NT2/D1 (cell line): ENCODE data around the gene RDM1.

ENCODE experiments used
- DNase-seq: peaks from one replicate; pipeline ENCODE4 v3.0.0-alpha.2; 2011; ENCODE audit warnings: low read depth, low spot score
- H3K27me3 ChIP-seq: 2 replicates; pipeline ENCODE4 v1.6.0; 2011; ENCODE audit warnings: mild to moderate bottlenecking; ENCODE audit not compliant: insufficient read length, insufficient read depth
- H3K36me3 ChIP-seq: 2 replicates; pipeline ENCODE4 v1.6.1; 2011; ENCODE audit warnings: mild to moderate bottlenecking, low read length, mixed read lengths; ENCODE audit not compliant: insufficient read depth, insufficient read length
- H3K4me1 ChIP-seq: 2 replicates; pipeline ENCODE4 v1.5.1; 2011; ENCODE audit not compliant: insufficient read depth, insufficient read length
- H3K4me3 ChIP-seq: 2 replicates; pipeline ENCODE4 v1.5.1; 2011; ENCODE audit warnings: low read depth; ENCODE audit not compliant: insufficient read length
- H3K9ac ChIP-seq: 2 replicates; pipeline ENCODE4 v1.6.0; 2011; ENCODE audit warnings: low read depth; ENCODE audit not compliant: insufficient read length
- H3K9me3 ChIP-seq: 2 replicates; pipeline ENCODE4 v1.5.1; 2011; ENCODE audit warnings: mild to moderate bottlenecking, low read length; ENCODE audit not compliant: insufficient read depth
- SUZ12 ChIP-seq: IDR thresholded peaks from 2 replicates; pipeline ENCODE4 v1.6.1; 2011; ENCODE audit not compliant: insufficient read length, insufficient read depth; ENCODE audit errors: extremely low read depth
- YY1 ChIP-seq: IDR thresholded peaks from 2 replicates; pipeline ENCODE4 v1.6.1; 2011; ENCODE audit not compliant: insufficient read length, insufficient read depth
- ZNF274 ChIP-seq: IDR thresholded peaks from 2 replicates; pipeline ENCODE4 v1.6.1; 2011; ENCODE audit warnings: mild to moderate bottlenecking, low read depth, low read length

The RDM1 gene

DNA sequence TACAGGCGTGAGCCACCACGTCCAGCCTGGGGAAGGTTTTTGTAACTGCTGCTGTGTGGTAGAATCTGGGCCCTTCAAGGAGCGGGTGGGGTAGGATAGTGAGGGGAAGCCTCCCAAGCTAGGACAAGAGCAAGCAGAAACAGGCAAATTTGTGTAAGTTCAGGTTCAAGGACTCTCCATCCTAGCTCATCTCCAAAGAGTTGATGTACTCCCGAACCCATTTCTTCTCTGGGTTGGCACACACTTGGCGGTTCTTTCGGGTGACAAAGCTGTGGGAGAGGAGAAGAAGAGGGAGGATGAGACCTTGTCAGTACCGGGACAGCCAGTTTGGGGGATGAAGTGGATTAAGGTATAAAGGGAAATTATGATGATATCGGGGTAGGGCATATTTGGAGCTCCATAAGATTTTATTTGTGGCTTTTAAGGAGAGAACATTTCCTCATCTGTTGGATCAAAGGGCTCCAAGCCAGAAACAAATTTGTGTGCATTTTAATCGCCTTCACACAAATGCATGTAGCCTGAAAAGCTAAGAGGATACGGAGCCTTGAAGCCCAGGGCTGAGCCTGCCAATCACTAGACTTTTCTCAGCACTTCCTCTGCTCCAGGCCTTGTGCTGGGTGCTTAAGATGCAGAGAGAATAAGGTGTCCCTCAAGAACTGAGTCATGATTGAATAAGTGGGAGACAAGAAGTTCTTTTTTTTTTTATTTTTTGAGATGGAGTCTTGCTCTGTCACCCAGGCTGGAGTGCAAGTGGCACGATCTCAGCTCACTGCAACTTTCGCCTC, 58.2 kb downstream of the RDM1 start:
- no peak for DNase-seq
- no peak overlapping the region for H3K4me3 ChIP-seq
- no peaks in the 10 kb centered on the region for H3K9me3 ChIP-seq
- H3K27me3 ChIP-seq = no peaks in the 10 kb centered on the region
- no peaks in the 10 kb centered on the region for H3K36me3 ChIP-seq
- TF ChIP-seq SUZ12 (no peak), YY1 (no peak), ZNF274 (no peak)
- no peaks in the 10 kb centered on the region for H3K4me1 ChIP-seq
- H3K9ac ChIP-seq = no peak overlapping the region

DNA sequence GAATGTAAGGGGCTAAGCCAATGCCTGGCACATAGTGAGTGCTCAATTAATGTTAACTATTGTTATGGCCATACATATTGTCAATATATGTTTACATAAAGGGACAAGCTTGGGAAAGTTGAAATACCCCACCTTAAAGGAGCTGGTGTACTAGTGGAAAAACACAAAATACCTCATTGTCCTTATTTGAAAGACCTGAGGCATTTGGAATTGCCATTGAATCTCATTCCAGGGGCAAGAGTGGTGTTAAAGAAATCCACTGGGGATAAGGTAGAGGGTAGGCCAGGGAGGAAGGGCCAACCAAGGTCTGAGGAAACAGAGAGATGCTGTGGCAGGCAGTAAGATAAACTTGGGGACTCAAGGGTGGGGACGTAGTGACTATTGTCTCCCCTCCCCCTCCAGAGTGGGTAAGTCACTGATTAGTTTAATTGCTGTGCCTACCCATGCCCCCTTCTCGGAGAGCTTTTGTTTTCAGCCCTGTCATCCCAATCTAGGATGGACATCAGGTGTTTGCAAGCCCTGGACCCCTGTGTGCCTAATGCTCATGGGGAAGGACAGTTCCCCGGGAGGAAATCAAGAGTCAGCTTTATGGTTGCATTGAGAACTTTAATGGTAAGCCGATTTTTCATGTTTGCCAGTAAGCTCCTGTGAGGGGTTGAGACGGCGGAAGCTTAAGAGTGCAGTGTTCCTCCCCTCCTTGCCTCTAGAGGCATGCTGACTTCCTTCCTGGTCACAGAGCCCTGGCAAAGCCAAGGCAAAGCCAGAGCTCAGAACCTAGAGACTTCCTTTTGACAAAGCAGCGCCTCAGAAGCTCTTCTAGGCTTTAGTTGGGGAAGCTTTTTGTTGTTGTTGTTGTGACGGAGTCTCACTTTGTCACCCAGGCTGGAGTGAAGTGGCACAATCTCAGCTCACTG, 59.4 kb downstream of the RDM1 start:
- Histone ChIP-seq H3K9ac (no peak overlapping the region), H3K4me3 (no peak overlapping the region), H3K27me3 (no peaks in the 10 kb centered on the region), H3K36me3 (no peaks in the 10 kb centered on the region), H3K4me1 (no peaks in the 10 kb centered on the region), H3K9me3 (no peaks in the 10 kb centered on the region)
- TF ChIP-seq SUZ12 (no peak), ZNF274 (no peak), YY1 (no peak)
- no peak for DNase-seq

DNA sequence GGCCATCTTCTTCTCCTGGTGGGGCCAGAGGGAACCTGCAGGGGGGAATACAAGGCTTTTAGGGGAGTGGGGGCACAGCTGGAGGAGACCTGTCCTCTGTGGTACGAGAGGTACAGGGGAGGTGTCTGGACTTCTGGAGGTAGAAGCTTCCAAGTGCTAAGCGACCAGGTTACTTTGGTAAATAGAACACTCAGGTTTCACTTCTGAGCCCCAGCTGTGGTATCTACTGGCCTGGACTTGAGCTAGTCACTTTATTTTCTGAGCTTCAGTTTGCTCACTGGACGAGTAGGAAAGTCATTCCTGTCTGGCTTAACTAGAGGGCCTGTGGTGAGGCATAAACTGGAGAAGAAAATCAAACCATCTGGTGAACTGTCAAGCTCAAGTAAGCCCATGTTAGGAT, 61.8 kb downstream of the RDM1 start, which contains the start of gene HEATR9:
Gene HEATR9 (minus strand): TSS at position 155 of the 400 bp plus-strand sequence. CDS start 149 bp downstream, at position 6.
- H3K36me3 ChIP-seq = no peaks in the 10 kb centered on the region
- H3K9me3 ChIP-seq = no peaks in the 10 kb centered on the region
- no peak within 1 kb of the TSS for H3K9ac ChIP-seq
- H3K4me3 ChIP-seq = no peak within 1 kb of the TSS
- H3K27me3 ChIP-seq = no peaks in the 10 kb centered on the region
- DNase-seq = no peak
- H3K4me1 ChIP-seq = no peaks in the 10 kb centered on the region
- no peak for TF ChIP-seq ZNF274
